Kidney (tissue), 14 donors: ENCODE data around the gene PLPP6. TPM values are rescaled to one million over a fixed set of nuclear protein-coding genes. Genes with fewer than 3 reads are reported as not detected.

ENCODE experiments used
- DNase-seq, 5 donors: peaks; one replicate each; pipeline ENCODE4 v3.0.0-alpha.2; 2013 to 2020
- FAIRE-seq: peaks from 2 replicates; lab custom pipeline; 2012; peaks lifted over from hg19 to GRCh38; lab: Jason Lieb, UNC
- H3K27ac ChIP-seq, 2 donors: one replicate each; pipeline ENCODE4 v1.7.0; 2013; ENCODE audit warnings: low read depth in 2 of 2, low read length in 2 of 2, inconsistent platforms in 1 of 2
- H3K27me3 ChIP-seq: one replicate; pipeline ENCODE4 v1.7.1; 2013; ENCODE audit warnings: low read length, inconsistent platforms; ENCODE audit not compliant: control insufficient read depth, insufficient read depth
- H3K36me3 ChIP-seq, 3 donors: one replicate each; pipeline versions ENCODE4 v1.7.0 to v1.7.1; 2013; ENCODE audit warnings: low read length in 3 of 3, control low read depth in 1 of 3, inconsistent platforms in 1 of 3; ENCODE audit not compliant: insufficient read depth in 3 of 3, control insufficient read depth in 2 of 3
- H3K4me1 ChIP-seq, 3 donors: one replicate each; pipeline versions ENCODE4 v1.7.0 to v1.7.1; 2013; ENCODE audit warnings: low read length in 3 of 3, inconsistent platforms in 1 of 3, low read depth in 1 of 3; ENCODE audit not compliant: control insufficient read depth in 2 of 3, insufficient read depth in 2 of 3
- H3K4me3 ChIP-seq, 3 donors: one replicate each; pipeline versions ENCODE4 v1.7.0 to v1.8.1; 2013; ENCODE audit warnings: low read length in 3 of 3, control low read depth in 1 of 3, inconsistent platforms in 1 of 3
- H3K9ac ChIP-seq, 3 donors: one replicate each; pipeline versions ENCODE4 v1.7.0 to v1.7.1; 2013; ENCODE audit warnings: low read length in 3 of 3, control low read depth in 1 of 3, inconsistent platforms in 1 of 3
- H3K9me3 ChIP-seq, 3 donors: one replicate each; pipeline versions ENCODE4 v1.7.0 to v1.7.1; 2013; ENCODE audit warnings: low read length in 3 of 3, control low read depth in 1 of 3, inconsistent platforms in 1 of 3; ENCODE audit not compliant: control insufficient read depth in 2 of 3, insufficient read depth in 1 of 3
- intact Hi-C: fragments of 100-400 bp; cut with DNase I; formaldehyde crosslinking; loops from one replicate; pipeline ENCODE4 v1.11.1; 2022
- polyA plus RNA-seq: library from polyadenylated mRNA; stranded (reverse); fragments of 350-450 nt; fragmentation: Illumina TruSeq; extraction: RNeasy Lipid Tissue Mini Kit (QIAGEN cat#74804); gene quantifications from one replicate; pipeline ENCODE4 v1.2.3, GENCODE V29; 2014; ENCODE audit warnings: low read depth, low replicate concordance; ENCODE audit not compliant: insufficient read depth
- total RNA-seq: library from RNA; stranded (reverse); fragmentation: NEBNext Ultra II Directional; extraction: Animal tissue kit (Norgen Biotek cat#: 25700); gene quantifications from one replicate; pipeline ENCODE4 v1.2.1, GENCODE V29; 2021
- TF ChIP-seq, protein P1 (sequence below): IDR thresholded peaks from 3 replicates; pipeline ENCODE4 v1.5.1; 2012; ENCODE audit warnings: mild to moderate bottlenecking, moderate library complexity, borderline replicate concordance; ENCODE audit not compliant: insufficient read depth; ENCODE audit errors: extremely low read depth
- donor health status: control.
- donor health status: control.
- donor health status: control.
- donor health status: control.
- donor health status: control.
- donor health status: DM: yes; HTN: yes; CAD: no.
- donor health status: Normal renal cell carcinoma (clear cell type).

Gene PLPP6
- total and polyA plus RNA-seq, 2 donors from 2014 or later: 6.7 to 9.0 TPM

DNA sequence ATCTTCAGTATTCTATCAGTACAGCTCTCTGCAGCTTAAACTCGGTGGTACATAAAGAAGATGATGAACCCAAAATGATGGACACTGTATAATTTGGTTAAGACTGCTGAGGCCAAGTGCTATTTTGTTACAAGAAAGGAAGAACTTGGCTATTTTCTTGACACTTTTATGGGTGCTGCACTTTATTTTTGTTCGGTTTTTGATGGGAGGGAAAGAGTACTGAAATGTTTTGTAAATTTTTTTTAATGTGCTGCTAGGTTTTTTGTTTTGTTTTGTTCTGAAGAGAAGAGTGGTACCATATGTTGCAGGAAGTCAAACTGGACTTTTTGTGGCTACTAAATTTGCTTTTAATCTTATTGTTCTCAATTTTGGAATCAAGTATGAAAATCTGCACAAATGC lies 43.9 kb downstream of the PLPP6 start:
- H3K4me3 ChIP-seq: no peak overlapping the region
- H3K36me3 ChIP-seq: peaks cover 4 to 12% (median 9%) of the 10 kb centered on the region in 3 donors
- TF ChIP-seq, protein P1, sequence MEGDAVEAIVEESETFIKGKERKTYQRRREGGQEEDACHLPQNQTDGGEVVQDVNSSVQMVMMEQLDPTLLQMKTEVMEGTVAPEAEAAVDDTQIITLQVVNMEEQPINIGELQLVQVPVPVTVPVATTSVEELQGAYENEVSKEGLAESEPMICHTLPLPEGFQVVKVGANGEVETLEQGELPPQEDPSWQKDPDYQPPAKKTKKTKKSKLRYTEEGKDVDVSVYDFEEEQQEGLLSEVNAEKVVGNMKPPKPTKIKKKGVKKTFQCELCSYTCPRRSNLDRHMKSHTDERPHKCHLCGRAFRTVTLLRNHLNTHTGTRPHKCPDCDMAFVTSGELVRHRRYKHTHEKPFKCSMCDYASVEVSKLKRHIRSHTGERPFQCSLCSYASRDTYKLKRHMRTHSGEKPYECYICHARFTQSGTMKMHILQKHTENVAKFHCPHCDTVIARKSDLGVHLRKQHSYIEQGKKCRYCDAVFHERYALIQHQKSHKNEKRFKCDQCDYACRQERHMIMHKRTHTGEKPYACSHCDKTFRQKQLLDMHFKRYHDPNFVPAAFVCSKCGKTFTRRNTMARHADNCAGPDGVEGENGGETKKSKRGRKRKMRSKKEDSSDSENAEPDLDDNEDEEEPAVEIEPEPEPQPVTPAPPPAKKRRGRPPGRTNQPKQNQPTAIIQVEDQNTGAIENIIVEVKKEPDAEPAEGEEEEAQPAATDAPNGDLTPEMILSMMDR: no peak
- no peak overlapping the region for H3K27ac ChIP-seq
- no peaks in the 10 kb centered on the region for H3K9me3 ChIP-seq
- peak in 2 of 5 donors; percentile 36 to 59 for DNase-seq
- FAIRE-seq: no peak
- no peaks in the 10 kb centered on the region for H3K4me1 ChIP-seq
- H3K9ac ChIP-seq: no peak overlapping the region
- no peaks in the 10 kb centered on the region for H3K27me3 ChIP-seq
- intact Hi-C loops: no loop called here

- Histone ChIP-seq H3K4me1 (no peaks in the 10 kb centered on the region), H3K4me3 (no peak overlapping the region), H3K27me3 (no peaks in the 10 kb centered on the region), H3K9ac (no peak overlapping the region), H3K9me3 (no peaks in the 10 kb centered on the region), H3K27ac (no peak overlapping the region), H3K36me3 (peaks cover 2 to 15% (median 8%) of the 10 kb centered on the region in 3 donors)
- TF ChIP-seq, protein P1: no peak
- DNase-seq (no peak), FAIRE-seq (no peak)
- intact Hi-C loops: no loop called here
Measured at GRCh38 chr9:4706971-4707622, 45.0 kb downstream of the PLPP6 start.

DNA sequence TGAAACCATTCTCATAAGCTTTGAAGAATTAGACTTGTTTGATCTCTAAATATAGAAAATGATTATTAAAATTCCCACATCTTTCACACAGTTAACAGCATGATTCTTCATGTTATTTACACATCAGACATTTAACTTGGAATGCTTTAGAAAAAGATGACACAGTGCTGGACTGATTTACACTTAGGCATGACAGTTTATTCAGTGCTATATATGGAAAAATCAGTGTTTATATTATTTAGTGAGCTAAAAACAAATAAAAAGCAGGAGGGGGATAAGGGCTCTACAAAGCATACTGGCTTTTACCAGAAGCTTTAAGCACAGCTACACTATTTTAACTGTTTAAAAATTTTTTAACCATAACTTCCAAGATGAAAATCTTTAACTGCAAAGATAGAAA lies 47.3 kb downstream of the PLPP6 start:
- no peak for FAIRE-seq
- TF ChIP-seq, protein P1: no peak
- Histone ChIP-seq H3K9ac (no peak overlapping the region), H3K27ac (no peak overlapping the region), H3K36me3 (peaks cover 5 to 18% (median 15%) of the 10 kb centered on the region in 3 donors), H3K4me1 (no peaks in the 10 kb centered on the region), H3K9me3 (no peaks in the 10 kb centered on the region), H3K4me3 (no peak overlapping the region), H3K27me3 (no peaks in the 10 kb centered on the region)
- DNase-seq: peak in 1 of 5 donors; percentile 2
- intact Hi-C loops: no loop called here
